NK-92 (cell line): ENCODE results near the gene FAM13A.

Source experiments
- DNase-seq: peaks from one replicate; lab custom pipeline; 2025; ENCODE audit not compliant: unreplicated experiment; lab: John Stamatoyannopoulos, UW

The FAM13A gene

GRCh38 chr4:88754796-88755195, 302.2 kb downstream of the FAM13A start:
- DNase-seq, result no peak

DNA sequence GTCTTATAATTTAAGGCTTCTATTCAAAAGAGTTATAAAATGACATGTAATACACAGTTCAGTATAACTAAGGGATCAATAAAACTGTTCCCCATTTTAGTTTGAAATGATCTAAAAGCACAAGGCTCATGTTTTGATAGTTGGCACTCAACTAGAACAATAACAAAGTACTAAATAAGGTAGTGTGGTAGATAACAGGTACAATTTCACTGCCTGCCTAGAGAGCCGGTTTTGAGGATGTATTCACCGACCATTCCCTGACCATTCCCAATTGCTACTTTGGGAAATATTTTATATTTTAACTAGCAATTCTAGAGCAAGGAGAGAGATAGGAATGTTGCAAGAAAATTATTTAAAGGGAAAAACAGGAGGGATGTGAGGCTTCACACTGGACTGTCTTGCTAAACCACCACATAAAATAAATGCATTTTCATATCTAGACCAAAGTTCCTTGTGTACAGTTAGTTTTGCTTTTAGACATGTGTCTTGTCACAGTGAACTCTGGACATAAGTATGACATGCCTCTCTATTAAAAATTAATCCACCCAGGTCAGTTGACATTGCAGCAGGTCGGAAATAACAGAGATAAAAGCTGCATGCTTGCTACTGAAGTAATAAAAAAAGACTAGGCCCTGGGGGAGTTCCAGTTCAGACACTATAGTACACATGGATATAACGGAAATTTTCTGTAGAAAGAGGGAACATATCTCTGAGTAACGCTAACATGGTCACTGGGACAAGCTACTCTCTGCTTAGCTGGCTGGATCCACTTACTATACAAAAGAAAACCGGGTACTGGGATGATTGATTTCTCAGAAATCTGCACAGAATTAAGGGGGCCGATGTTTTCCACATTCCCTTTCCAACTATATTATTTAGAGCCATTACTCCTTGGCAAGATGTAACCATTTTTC, 303.1 kb downstream of the FAM13A start:
- DNase-seq, result no peak

- no peak for DNase-seq
Observed at GRCh38 chr4:88752754-88753153, 304.2 kb downstream of the FAM13A start.

DNA sequence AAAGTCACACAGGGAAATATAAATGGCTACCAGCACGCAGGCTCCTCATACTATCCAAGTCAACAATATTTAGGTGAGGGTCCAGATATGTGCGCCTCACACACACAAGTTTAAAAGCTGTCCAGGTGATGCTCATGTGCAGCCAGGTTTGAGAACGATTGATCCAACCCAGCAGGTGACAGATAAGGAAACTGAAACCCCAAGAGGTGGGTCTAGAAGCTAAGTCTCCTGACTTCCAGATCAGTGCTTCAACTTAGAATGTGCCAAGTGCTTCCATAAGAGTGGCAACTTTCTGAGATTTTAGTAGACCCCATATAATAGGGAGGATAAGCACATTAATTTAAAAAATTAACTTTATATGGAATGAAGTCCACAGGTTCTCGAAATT, 304.9 kb downstream of the FAM13A start:
- DNase-seq, result no peak

- no peak for DNase-seq
Observed at GRCh38 chr4:88751258-88752075, 305.5 kb downstream of the FAM13A start.

GRCh38 chr4:88750369-88750768, 306.6 kb downstream of the FAM13A start:
- no peak for DNase-seq

- DNase-seq, result no peak
Observed at GRCh38 chr4:88747351-88747750, 309.6 kb downstream of the FAM13A start.

DNA sequence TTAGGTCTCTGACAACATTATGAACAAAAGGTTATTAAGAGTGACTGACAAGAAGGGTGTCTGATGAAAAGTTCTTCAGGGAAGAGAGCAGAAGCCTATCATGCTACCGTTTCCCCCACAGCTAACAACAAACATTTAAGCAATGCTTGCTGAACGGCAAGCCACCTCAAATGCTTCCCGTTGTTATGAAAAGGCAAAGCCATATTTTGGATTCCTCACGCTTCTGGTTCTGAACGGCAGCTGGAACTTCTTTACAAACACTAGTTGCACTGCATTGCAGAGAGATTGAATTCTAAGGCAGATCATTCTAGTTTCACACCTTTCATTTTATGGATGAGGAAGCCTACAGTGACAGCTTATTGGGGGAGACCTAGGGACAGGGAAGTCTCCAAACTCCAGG, 310.8 kb downstream of the FAM13A start:
- DNase-seq, result no peak

- DNase-seq, result no peak
Observed at GRCh38 chr4:88745581-88746163, 311.3 kb downstream of the FAM13A start.

DNA sequence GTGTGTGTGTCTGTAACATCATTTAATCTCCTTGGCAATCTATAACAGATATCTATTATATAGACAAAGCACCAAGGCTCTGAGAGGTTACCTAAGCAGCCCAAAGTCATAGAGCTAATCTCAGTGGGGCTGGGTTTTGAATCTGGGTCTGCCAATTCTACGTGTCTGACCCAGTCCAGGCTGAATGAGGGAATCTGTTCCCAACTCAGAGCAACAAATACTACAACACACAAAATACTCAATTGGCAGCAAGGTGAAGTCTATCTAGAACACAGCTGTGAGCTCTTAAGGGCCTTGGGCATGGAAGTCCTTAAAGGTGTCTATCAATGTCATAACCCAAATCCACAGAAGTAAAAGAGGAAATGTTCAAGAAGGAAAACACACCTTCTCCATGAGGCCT, 311.8 kb downstream of the FAM13A start:
- DNase-seq, result no peak

DNA sequence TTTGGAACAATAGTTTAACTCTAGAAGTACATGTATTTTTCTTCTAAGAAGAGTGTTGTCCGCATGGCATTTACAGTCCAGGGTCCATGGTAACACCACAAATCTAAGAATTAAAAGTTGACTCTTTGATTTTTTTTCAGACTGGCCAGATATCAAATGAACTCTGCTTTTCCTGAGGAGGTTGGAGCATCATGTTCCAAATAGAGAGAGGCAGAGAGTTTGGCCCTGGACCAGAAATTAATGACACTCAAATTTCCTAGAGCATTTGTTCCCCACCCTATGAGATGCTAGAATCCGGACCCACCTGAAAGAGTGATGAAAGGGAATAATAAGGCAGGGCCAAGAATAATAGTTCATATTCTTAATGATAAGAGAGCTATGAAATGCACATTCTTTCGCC, 312.4 kb downstream of the FAM13A start:
- DNase-seq, result no peak

DNA sequence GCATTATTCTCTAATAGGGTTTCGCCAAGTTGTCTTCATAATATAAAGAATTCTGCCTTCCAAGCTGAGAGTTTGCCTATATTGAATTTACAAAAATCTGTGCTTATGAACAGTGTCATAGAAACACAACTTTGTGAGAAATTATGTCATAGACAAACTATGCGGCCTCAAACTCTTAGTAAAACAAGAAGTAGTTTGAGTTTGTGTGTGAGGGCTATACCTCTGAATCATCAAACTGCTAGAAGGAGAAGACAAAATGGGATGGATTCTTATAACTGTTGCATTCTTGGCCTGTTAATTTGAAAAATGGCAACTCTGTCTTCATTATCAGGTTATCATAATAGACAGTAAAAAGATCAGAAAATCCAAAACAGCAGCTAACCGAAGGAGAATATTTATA, 313.3 kb downstream of the FAM13A start:
- DNase-seq, result no peak

DNA sequence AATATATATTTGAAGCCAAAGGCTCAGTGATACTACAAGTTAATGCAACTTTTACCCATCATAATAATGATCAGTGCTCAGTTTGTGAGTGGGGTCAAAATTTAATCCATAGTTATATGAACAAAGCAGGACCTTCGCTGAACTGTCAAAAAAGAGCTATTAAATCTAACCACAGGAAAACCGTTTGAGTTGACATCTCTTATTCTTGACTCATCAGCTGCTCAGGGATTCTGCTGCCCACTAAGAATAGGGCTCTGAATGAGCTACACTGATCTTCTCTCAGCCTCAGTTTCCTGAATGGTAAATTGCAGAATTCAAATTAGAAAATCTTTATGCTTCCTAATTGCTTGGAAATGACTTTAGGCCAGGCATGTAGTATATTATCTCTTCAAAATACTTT, 314.4 kb downstream of the FAM13A start:
- DNase-seq, result no peak

DNA sequence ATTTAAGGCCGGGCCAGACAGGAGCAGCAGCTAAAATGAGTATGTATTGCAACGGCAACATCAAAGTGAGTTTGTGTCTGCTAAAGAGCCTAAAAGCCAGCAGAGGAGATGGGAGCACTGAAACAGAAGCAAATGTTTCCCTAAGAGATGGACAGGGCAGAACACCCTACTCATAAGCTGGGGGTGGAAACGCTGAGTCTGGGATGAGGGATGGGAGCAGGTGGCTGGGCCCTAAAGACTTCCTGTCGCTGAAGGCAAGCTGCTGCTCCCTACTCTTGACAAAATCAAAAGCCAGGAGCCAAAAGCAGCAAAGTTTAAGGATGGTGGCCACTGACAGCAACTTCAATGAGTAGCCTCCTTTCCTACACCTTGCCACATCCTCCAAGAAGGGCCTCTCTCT, 318.8 kb downstream of the FAM13A start:
- DNase-seq, result no peak

DNA sequence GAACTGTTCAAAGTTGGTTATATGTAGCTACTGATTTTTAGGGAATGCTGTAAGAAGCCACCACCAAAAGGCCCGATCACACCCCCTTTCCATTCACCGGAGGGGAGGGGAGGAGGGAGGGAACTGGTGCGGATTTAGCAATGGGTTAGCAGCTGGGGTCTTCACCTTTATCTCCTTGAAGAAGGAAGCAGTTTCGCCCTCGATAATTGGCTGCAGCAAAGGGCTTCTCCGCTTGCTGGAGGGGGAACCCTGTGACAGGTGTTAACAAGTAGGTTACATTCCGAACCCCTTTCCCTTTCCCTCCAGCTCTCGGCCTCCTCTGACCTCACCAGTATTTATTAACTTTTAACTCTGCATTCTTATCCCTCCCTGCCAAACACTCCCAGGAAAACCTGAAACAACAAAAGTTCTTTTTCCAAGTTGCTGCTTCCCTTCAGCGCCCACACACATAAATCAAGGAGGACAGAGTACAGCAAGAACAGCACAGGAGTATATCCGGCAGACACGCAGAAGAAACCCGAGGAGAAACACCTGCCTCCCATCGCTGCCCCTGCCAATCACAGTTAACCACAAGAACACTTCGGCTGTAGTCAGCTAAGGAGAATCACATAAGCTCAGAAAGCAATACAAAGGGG, 319.6 kb downstream of the FAM13A start:
- no peak for DNase-seq

GRCh38 chr4:88736264-88736663, 320.7 kb downstream of the FAM13A start:
- DNase-seq, result no peak

- DNase-seq, result no peak
Observed at GRCh38 chr4:88735564-88735963, 321.4 kb downstream of the FAM13A start.

DNA sequence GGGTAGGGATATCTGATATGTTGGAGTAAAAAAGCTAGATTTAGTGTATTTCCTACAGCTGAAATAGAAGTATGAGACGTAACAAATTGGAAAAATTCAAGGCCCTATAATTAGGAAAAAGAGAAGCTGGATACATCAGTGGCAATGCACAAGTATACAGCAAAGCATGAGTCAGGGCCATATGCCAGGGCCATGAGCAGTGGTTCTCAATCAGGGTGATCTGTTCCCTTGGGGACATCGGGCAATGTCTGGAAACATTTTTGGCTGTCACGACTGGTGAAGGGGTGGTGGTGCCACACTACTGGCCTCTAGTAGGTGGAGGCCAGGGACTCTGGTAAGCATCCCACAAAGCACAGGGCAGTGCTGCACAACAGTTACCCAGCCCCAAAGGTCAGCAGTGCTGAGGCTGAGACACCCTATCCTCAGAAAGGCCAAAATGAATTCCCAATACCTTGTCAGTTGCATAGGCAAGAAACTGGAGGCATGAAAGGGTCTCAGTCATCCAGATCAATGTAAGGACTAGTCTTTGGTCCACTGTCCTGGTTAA, 322.5 kb downstream of the FAM13A start:
- no peak for DNase-seq

DNA sequence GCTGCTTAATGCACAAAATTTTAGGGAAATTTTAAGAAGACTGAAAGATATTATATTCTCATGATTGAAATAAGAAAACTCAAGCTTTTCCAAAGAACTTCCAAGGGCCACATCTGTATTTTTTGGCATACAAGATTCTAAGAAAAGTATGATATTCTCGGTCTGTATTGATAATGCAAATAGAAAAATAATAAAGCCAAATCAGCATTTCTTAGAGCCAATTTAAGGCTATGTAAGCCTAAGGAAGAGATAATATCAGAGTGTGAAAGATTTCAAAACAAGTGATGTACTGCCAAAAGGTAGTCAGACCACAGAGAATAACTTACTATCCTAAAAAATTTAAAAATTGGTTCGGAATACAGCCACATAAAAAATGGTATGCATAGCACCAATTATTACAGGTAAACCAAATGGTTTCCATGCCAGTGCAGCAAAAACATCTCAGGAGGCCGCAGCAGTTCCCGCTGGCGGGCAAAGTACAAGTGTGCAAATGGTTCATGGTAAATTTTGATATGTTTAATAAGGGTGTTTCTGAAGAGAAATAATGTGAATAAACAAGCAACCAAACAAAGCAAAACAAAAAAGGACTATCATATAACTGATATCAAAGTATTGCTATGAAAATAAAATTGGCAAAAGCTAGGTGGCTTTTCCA, 324.1 kb downstream of the FAM13A start:
- DNase-seq, result no peak

GRCh38 chr4:88731381-88731780, 325.6 kb downstream of the FAM13A start:
- DNase-seq, result no peak

- no peak for DNase-seq
Observed at GRCh38 chr4:88730811-88731210, 326.2 kb downstream of the FAM13A start.
